ENCODE data around the gene MRM2.
"Not testable (repeated sequence)": the region's sequence is repeated elsewhere in the genome, so short reads cannot be mapped to it uniquely, and the experiment has no call there.

Gene MRM2

DNA sequence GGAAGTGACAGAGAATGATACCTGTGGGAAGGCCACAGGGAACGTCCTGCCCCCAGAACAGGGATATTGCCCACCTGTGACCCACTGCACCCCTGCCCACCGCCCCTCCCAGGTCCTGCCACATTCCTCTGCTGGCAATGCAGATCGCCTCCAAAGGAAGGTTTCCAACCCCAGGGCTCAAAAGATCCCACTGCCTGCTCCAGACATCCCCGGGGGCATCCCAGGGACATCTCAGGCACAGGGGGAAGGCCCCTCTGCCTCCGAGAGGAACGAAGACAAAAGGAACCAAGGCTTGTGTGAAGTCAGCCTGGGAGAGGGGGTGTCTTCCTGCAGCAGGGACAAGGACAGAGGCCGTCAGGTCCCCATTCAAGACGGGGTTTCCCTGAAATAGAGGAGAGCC is 28.5 kb upstream of the MRM2 start:
- DNase-seq (ENCODE audit: insufficient read length, low spot score) = no peak
- TF ChIP-seq SPI1 (IDR thresholded peaks at IDR 0.05; ENCODE audit: low read depth, low read length) (no peak), POLR2A (IDR thresholded peaks at IDR 0.05; ENCODE audit: low read depth, low read length) (no peak), PAX5 (IDR thresholded peaks at IDR 0.05; ENCODE audit: insufficient read depth, low read length, severe bottlenecking) (no peak), TAF1 (IDR thresholded peaks at IDR 0.05; ENCODE audit: low read depth, low read length) (no peak), POLR2AphosphoS5 (IDR thresholded peaks at IDR 0.05; ENCODE audit: low read depth, low read length) (no peak), POU2F2 (IDR thresholded peaks at IDR 0.05; ENCODE audit: low read depth, low read length) (no peak)
- no peak for FAIRE-seq

DNA sequence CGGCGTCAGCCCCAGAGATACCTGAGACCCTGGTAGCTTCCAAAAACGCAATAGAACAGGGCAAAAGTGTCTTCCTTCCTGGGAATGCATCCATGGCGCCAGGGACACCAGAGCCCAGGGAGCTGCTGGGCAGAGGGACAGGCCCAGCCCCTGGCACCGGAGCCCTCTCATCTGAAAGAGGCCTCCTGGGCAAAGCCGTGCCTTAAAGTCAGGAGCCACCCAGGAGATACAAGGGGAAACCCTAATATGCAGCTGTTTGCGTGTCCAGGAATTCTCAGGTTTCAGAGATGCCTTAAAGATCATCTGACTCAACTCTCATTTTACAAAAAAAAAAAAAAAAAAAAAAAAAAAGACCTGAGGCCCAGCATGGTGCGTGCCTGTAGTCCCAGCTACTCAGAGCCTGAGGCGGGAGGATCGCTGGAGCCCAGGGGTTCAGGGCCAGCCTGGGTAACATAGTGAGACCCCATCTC is 28.0 kb upstream of the MRM2 start:
- no peak for DNase-seq (ENCODE audit: insufficient read length, low spot score)
- no peak for FAIRE-seq
- TF ChIP-seq PAX5 (IDR thresholded peaks at IDR 0.05; ENCODE audit: insufficient read depth, low read length, severe bottlenecking) (no peak), POU2F2 (IDR thresholded peaks at IDR 0.05; ENCODE audit: low read depth, low read length) (no peak), POLR2AphosphoS5 (IDR thresholded peaks at IDR 0.05; ENCODE audit: low read depth, low read length) (no peak), SPI1 (IDR thresholded peaks at IDR 0.05; ENCODE audit: low read depth, low read length) (no peak), TAF1 (IDR thresholded peaks at IDR 0.05; ENCODE audit: low read depth, low read length) (no peak), POLR2A (IDR thresholded peaks at IDR 0.05; ENCODE audit: low read depth, low read length) (no peak)

DNA sequence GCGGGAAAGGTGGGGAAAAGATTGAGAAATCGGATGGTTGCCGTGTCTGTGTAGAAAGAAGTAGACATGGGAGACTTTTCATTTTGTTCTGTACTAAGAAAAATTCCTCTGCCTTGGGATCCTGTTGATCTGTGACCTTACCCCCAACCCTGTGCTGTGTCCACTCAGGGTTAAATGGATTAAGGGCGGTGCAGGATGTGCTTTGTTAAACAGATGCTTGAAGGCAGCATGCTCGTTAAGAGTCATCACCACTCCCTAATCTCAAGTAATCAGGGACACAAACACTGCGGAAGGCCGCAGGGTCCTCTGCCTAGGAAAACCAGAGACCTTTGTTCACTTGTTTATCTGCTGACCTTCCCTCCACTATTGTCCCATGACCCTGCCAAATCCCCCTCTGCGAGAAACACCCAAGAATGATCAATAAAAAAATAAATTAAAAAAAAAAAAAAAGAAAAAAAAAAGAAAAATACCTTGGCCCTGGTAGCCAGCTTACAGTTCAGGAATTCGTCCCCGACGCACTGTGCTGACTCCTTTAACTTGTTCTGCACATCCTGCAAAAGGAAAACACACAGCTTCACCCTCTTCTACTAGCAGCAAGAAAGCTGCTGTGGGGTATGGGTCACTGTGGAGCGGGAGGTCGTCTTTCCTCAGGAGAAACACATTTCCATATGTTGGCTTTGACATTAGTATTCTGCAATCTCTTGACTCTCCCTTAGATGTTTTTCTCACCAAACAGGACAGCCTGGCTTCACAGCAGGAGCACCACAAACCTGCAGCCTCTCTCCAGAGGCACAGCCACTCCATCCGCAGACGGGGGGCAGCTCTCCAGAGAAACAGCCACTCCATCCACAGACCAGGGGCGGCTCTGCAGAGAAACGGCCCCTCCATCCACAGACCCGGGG is 27.3 kb upstream of the MRM2 start:
- not testable (repeated sequence) for FAIRE-seq; DNase-seq (ENCODE audit: insufficient read length, low spot score)

DNA sequence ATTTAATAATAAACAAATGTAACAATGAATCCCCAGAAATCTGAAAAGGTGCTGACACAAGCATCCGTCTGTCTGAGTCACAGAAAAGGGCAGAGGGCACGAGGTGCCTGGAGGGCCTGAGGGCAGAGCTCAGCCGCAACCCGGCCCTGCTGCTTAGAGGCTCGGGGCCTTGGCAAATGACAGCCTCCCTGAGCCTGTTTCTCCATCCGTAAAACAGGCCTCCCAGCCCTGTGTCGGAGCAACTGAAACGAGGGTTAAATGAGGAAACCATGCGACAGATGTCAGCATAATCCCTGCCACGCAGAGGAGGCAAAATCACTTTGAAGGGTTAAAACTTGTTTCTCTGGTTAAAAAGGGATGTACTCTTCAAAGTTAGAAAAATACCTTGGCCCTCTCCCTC is 24.9 kb upstream of the MRM2 start:
- DNase-seq (ENCODE audit: insufficient read length, low spot score) = no peak
- no peak for FAIRE-seq
- TF ChIP-seq POLR2A (IDR thresholded peaks at IDR 0.05; ENCODE audit: low read depth, low read length) (no peak), TAF1 (IDR thresholded peaks at IDR 0.05; ENCODE audit: low read depth, low read length) (no peak), POU2F2 (IDR thresholded peaks at IDR 0.05; ENCODE audit: low read depth, low read length) (no peak), POLR2AphosphoS5 (IDR thresholded peaks at IDR 0.05; ENCODE audit: low read depth, low read length) (no peak), SPI1 (IDR thresholded peaks at IDR 0.05; ENCODE audit: low read depth, low read length) (no peak), PAX5 (IDR thresholded peaks at IDR 0.05; ENCODE audit: insufficient read depth, low read length, severe bottlenecking) (no peak)

DNA sequence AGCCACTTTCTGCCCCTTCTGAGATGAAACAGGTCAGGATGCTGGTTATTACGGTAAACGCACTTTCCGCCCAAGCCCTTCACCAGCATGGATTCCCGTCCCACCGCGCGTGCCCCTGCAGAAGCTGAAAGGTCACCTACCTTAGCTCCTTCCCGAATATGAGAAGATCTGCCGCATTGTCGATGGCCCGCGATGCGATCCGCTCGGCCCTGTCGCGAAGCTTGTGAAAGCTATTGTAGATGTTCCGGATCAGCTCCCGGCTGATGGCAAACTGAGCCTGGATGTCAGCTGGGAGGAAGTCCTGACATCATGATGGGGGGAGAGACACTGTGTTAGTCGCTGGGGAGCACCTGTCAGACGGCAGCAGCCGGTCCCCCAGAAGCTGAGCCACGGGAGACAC is 22.2 kb upstream of the MRM2 start:
- no peak for FAIRE-seq
- TF ChIP-seq POLR2AphosphoS5 (IDR thresholded peaks at IDR 0.05; ENCODE audit: low read depth, low read length) = no peak
- no peak for TF ChIP-seq TAF1 (IDR thresholded peaks at IDR 0.05; ENCODE audit: low read depth, low read length)
- TF ChIP-seq SPI1 (IDR thresholded peaks at IDR 0.05; ENCODE audit: low read depth, low read length) = no peak
- no peak for TF ChIP-seq POLR2A (IDR thresholded peaks at IDR 0.05; ENCODE audit: low read depth, low read length)
- no peak for TF ChIP-seq PAX5 (IDR thresholded peaks at IDR 0.05; ENCODE audit: insufficient read depth, low read length, severe bottlenecking)
- no peak for TF ChIP-seq POU2F2 (IDR thresholded peaks at IDR 0.05; ENCODE audit: low read depth, low read length)
- DNase-seq (ENCODE audit: insufficient read length, low spot score) = no peak

DNA sequence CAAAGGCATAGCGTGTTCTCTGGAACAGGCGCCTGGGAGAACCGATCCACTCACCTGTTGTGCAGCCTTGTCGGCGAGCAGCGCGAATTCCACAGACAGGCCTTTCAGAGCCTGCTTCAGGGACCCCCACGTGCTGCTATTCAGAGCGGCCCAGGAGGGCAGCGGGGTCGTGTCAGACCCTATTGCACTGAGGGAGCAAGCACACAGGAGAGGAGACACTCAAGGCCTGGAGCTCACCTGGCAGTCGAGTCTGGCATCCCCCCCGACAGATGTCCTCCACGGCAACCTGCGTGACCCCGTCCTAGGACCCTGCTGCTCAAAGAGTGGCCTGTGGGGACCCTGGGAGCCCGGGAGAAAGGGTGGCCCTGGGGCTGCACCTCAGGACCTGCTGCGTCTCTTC is 21.2 kb upstream of the MRM2 start:
- TF ChIP-seq POU2F2 (IDR thresholded peaks at IDR 0.05; ENCODE audit: low read depth, low read length) (no peak), SPI1 (IDR thresholded peaks at IDR 0.05; ENCODE audit: low read depth, low read length) (no peak), POLR2A (IDR thresholded peaks at IDR 0.05; ENCODE audit: low read depth, low read length) (no peak), PAX5 (IDR thresholded peaks at IDR 0.05; ENCODE audit: insufficient read depth, low read length, severe bottlenecking) (no peak), POLR2AphosphoS5 (IDR thresholded peaks at IDR 0.05; ENCODE audit: low read depth, low read length) (no peak), TAF1 (IDR thresholded peaks at IDR 0.05; ENCODE audit: low read depth, low read length) (no peak)
- FAIRE-seq = no peak
- DNase-seq (ENCODE audit: insufficient read length, low spot score) = no peak

DNA sequence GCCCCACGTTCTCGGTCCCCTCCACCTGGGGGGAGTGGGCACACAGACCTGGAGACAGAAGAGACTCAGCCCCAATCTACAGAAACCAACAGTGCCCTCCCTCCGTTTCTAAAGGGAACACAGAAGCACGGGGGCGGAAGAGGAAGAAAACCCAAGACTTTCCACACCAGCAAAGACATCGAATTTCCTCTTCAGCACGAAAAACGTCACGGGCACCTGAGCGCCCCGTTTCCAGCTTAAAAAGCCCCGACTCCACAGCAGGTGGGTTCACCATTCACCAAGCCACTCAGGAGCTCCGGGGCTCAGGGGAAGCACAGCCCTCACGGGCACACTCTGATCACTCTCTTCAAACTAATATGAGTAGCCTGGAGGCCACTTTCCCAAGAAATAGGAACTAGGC is 19.6 kb upstream of the MRM2 start:
- no peak for DNase-seq (ENCODE audit: insufficient read length, low spot score)
- peak; percentile 87 for FAIRE-seq

DNA sequence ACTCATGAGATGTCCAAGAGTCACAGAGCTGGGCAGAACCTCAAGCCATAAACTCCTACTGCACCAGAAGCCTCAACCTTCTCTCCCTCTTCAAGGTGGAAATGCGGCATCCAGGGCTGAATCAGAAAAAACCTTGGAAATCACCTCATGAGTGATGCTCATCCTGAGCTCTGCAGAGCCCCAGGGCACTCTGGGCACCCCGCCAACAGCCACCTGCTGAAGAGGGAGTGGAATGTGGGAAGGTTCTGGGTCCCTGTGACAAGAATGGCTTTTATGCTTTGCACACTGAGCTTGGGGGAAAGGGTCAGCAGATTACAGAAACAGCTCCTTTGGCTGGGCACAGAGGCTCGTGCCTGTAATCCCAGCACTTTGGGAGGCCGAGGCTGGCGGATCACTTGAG is 18.8 kb upstream of the MRM2 start:
- DNase-seq (ENCODE audit: insufficient read length, low spot score) (no peak), FAIRE-seq (peak; percentile 23)
- TF ChIP-seq TAF1 (IDR thresholded peaks at IDR 0.05; ENCODE audit: low read depth, low read length) (no peak), POLR2AphosphoS5 (IDR thresholded peaks at IDR 0.05; ENCODE audit: low read depth, low read length) (no peak), POLR2A (IDR thresholded peaks at IDR 0.05; ENCODE audit: low read depth, low read length) (no peak), SPI1 (IDR thresholded peaks at IDR 0.05; ENCODE audit: low read depth, low read length) (no peak), PAX5 (IDR thresholded peaks at IDR 0.05; ENCODE audit: insufficient read depth, low read length, severe bottlenecking) (no peak), POU2F2 (IDR thresholded peaks at IDR 0.05; ENCODE audit: low read depth, low read length) (no peak)

More for the DNA sequence above, 19.6 kb upstream of the MRM2 start:
- TF ChIP-seq TAF1 (IDR thresholded peaks at IDR 0.05; ENCODE audit: low read depth, low read length) (no peak), PAX5 (IDR thresholded peaks at IDR 0.05; ENCODE audit: insufficient read depth, low read length, severe bottlenecking) (no peak), POU2F2 (IDR thresholded peaks at IDR 0.05; ENCODE audit: low read depth, low read length) (no peak), POLR2A (IDR thresholded peaks at IDR 0.05; ENCODE audit: low read depth, low read length) (no peak), SPI1 (IDR thresholded peaks at IDR 0.05; ENCODE audit: low read depth, low read length) (no peak), POLR2AphosphoS5 (IDR thresholded peaks at IDR 0.05; ENCODE audit: low read depth, low read length) (no peak)

DNA sequence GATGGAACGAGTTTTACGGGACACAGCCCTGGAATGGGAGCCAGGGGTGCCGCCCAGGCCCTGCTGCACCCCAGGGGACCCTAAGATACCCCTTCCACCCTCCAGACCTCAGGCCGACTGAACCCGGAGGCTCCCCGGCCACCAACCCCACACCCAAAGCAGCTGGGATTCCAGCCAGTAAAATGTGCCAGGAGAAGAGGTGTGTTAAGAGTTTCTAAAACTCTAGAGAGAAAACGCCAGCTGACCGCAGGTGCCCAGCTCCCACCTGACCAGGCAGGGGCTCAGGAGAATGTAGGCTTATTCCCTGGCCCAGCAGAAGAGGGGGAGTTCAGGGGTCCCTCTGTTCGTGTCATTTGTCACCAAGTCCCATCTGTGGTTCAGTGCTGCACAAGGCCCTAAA is 17.5 kb upstream of the MRM2 start:
- no peak for TF ChIP-seq PAX5 (IDR thresholded peaks at IDR 0.05; ENCODE audit: insufficient read depth, low read length, severe bottlenecking)
- TF ChIP-seq POU2F2 (IDR thresholded peaks at IDR 0.05; ENCODE audit: low read depth, low read length) = no peak
- no peak for TF ChIP-seq SPI1 (IDR thresholded peaks at IDR 0.05; ENCODE audit: low read depth, low read length)
- TF ChIP-seq POLR2AphosphoS5 (IDR thresholded peaks at IDR 0.05; ENCODE audit: low read depth, low read length) = no peak
- TF ChIP-seq POLR2A (IDR thresholded peaks at IDR 0.05; ENCODE audit: low read depth, low read length) = no peak
- TF ChIP-seq TAF1 (IDR thresholded peaks at IDR 0.05; ENCODE audit: low read depth, low read length) = no peak
- DNase-seq (ENCODE audit: insufficient read length, low spot score) (no peak), FAIRE-seq (no peak)
